ENCODE data around the gene DUSP8.
"Not testable (repeated sequence)": the region's sequence is repeated elsewhere in the genome, so short reads cannot be mapped to it uniquely, and the experiment has no call there.

Gene DUSP8

DNA sequence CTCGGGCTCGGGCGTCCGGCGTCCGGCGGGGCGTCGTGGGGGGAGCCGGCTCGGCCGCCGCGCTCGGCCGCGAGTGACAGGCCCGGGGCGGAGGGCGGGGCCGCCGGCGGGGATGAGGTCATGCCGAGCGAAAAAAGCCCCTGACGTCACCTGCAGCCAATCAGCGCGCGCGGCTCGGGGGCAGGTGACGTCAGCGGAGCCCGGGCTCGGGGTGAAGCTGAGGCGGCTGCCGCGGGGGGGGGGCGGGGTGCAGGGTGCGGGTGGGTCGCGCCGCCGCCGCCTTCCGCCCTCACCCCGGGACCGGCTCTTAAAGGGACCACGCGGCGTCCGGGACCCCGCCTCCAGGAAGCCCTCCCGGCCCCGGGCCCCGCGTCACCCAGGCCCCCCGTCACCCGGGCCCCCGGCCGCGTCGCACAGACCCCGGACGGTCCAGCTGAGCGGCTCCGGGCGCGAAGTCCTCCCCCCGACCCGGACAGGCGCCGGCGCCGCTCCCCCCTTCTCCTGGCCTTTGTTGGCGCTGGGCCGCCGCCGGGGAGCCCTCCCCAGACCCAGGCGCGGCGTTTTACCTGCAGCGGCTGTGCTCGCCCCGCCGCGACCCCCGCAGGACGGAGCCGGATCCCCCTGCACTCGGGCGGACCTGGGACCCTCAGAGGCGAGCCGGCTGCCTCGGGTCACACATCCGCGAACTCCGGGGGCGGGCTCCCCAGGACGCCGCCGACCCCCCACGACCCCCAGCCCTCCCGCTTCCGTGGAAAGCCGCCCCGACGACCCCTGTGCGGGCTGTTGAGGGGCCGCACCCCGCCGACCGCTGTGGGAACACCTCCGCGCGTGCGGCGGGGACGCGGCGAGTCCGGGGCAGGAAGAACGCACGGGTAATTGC lies at the start of gene DUSP8:
Gene DUSP8 (minus strand): TSS at position 75 of the 880 bp plus-strand sequence. CDS start 6,445 bp downstream, outside the sequence.
- peak; percentile 85 for DNase-seq

DNA sequence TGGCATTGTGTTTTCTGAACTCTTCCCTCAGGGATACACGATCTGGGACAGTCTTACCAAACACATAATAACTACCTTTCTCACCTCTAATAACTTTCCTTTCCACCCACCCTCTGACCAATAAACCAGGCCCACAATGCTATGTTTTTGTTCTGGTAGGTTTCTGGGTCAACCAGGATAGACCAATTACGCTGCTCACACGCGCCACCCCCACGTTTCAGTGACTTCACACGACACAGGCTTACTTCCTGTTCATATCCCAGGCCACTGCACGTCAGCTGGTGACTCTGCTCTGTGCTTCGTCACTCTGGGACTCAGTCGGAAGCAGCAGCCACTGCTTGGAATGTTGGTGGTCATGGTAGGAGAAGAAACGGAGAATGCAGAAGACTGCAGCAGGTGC lies 47.4 kb upstream of the DUSP8 start:
- DNase-seq: no peak

DNA sequence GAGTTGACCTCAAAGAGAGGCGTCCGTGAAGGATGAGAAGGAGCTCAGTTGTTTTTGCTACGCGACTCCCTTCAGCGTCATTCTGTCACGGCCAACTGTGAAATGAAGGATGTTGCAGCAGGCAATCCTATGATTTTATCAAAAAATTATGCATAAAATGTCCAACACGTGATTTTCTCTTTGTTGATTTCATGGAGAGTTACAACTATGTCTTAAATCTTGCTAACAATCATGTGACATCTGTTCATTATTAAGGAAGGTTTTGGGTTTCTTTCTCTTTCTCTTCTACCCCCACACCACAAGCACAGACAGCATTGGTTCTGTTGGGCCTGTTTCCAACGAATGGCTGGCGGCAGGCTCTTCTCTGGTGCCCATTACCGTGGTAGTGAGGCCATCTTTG lies 46.2 kb upstream of the DUSP8 start:
- DNase-seq: no peak

GRCh38 chr11:1608363-1608762 lies 36.3 kb upstream of the DUSP8 start, which contains the start of gene KRTAP5-3:
KRTAP5-3 (minus strand) TSS chr11:1608463; CDS start chr11:1608385, 78 bp downstream.
- no peak for DNase-seq

DNA sequence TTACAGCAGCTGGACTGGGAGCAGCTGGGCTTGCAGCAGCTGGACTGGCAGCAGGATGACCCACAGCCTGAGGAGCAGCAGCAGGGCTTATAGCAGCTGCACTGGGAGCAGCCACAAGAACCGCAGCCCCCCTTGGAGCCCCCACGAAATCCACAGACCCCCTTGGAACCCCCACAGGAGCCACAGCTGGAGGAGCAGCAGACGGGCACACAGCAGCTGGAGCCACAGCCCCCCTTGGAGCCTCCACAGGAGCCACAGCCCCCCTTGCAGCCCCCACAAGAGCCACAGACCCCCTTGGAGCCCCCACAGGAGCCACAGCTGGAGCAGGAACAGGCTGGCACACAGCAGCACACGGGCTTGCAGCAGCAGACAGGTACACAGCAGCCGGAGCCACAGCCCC lies 35.8 kb upstream of the DUSP8 start:
- DNase-seq: not testable (repeated sequence)

- not testable (repeated sequence) for DNase-seq
Measured at GRCh38 chr11:1607156-1607845, 35.2 kb upstream of the DUSP8 start.

DNA sequence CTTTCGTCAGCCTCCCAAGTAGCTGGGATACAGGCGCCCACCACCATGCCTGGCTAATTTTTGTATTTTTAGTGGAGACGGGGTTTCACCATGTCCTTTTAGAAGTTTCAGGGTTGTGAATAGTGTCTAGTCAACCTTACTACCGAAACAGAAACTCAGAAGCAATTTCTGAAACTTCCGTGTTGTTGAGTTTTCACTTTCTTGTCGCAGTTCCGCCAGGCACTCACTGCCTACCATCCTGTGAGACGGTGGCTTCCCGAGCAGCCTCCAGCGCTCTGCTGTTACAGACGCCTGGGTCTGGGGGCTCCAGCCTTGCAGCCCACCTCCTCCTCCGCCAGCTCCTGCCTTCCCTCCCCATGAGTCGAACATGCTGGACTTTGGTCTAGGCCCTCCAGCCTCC lies 33.9 kb upstream of the DUSP8 start:
- not testable (repeated sequence) for DNase-seq

- DNase-seq: no peak
Measured at GRCh38 chr11:1604711-1605110, 32.6 kb upstream of the DUSP8 start.

- DNase-seq: no peak
Measured at GRCh38 chr11:1604181-1604580, 32.1 kb upstream of the DUSP8 start.

GRCh38 chr11:1603629-1604028 lies 31.6 kb upstream of the DUSP8 start:
- DNase-seq: no peak

GRCh38 chr11:1601663-1602062 lies 29.6 kb upstream of the DUSP8 start:
- not testable (repeated sequence) for DNase-seq

DNA sequence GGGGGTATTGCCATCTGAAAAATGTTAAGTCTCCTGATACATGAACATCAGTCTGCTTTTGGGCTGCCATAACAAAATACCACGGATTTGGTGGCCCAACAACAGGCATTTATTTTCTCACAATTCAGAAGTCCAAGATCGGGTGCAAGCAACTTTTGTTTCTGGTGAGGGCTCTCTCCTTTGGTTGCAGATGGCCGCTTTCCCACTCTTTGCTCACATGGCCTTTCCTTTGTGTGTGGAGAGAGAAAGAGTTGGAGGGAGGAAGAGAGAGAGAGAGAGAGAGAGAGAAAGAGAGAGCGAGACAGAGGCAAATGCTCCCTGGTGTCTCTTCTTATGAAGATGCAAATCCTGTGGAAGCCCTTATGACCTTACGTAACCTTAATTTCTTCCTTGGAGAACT lies 28.6 kb upstream of the DUSP8 start:
- no peak for DNase-seq

DNA sequence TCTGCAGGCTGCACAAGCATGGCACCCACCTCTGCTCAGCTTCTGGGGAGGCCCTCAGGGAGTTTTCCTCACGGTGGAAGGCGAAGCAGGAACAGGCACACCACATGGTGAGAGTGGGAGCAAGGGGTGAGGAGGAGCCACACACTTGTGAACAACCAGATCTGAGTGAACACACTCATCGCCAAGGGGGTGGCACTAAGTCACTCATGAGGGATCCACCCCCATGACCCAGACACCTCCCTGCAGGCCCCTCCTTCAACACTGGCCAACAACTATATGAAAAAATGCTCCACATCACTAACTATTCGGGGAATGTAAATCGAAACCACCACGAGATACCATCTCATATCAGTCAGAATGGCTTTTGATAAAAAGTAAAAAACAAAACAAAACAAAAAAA lies 26.7 kb upstream of the DUSP8 start:
- no peak for DNase-seq

DNA sequence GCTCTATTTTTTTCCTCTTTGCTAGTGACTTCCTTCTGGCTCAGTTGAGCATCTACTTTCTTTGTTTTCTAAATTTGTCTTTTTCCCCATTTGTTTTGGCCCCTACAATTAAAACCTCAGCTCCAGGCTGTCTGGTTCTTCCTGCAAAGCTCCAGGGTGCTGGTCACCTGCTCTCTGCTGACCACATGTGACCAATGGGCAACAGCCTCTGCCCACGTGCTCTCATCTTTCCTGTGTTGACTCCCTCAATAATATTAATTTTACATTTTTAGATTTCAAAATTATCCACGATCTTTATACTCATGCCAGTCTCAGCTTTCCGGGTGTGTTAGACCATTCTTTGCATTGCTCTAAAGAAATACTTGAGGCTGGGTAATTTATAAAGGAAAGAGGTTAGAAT lies 26.3 kb upstream of the DUSP8 start:
- DNase-seq: not testable (repeated sequence)

DNA sequence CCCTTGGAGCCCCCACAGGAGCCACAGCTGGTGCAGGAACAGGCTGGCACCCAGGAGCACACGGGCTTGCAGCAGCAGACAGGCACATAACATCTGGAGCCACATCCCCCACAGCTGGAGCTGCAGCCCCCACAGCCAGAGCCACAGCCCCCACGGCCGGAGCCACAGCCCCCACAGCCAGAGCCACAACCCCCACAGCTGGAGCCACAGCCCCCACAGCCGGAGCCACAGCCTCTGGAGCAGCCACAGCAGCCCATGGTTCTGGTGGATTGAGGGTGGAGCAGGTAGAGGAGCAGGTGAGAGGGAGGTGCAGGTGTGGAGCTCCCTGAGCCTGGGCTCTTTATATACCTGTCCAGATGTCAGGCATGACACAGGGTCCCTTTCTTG lies 25.9 kb upstream of the DUSP8 start, which contains the start of gene KRTAP5-2:
Gene KRTAP5-2 (minus strand): TSS at position 301 of the 387 bp plus-strand sequence. CDS start 44 bp downstream, at position 257.
- DNase-seq: no peak

DNA sequence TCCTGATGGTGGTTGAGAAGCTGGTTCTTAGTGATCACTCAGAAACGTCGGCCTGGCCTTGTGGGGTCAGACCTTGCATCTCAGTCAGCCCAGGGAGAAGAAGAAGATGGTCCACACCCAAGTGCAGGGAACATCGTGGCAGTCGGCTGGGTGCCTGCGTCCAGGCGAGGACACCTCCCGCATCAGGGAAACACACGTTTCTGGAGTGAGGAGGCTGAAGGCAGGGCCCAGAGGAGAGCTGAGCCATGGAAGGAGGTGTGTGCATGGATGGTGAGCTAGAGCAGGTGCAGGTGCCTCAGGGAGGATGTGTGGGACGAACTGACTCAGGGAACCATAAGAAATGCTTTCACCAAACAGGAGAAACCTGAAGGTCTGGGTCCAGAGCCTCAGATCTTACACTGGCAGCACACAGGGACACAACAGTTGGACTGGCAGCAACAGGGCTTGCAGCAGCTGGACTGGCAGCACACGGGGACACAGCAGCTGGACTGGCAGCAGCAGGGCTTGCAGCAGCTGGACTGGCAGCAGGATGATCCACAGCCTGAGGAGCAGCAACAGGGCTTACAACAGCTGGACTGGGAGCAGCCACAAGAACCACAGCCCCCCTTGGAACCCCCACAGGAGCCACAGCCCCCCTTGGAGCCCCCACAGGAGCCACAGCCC lies 25.4 kb upstream of the DUSP8 start:
- DNase-seq: no peak

GRCh38 chr11:1596576-1597121 lies 24.6 kb upstream of the DUSP8 start:
- not testable (repeated sequence) for DNase-seq

- DNase-seq: not testable (repeated sequence)
Measured at GRCh38 chr11:1595994-1596575, 24.0 kb upstream of the DUSP8 start.

- no peak for DNase-seq
Measured at GRCh38 chr11:1592628-1593027, 20.6 kb upstream of the DUSP8 start.

DNA sequence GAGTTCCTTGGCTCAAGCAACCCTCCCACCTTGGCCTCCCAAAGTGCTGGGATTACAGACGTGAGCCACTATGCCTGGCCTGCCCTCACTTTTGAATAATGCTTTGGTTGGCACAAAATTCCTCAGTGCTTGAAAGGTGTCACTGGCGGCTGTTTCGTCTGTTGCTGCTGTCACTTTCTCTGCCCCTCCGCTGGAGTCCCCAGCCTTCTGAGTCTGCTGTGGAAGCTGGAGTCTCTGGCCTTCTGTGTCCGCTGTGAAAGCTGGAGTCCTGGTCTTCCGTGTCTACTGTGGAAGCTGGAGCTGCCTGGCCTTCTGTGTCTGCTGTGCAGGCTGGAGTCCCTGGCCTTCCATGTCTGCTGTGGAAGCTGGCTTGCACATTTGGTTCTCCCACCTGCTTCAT lies 17.9 kb upstream of the DUSP8 start:
- no peak for DNase-seq

GRCh38 chr11:1589191-1589963 lies 17.3 kb upstream of the DUSP8 start:
- DNase-seq: not testable (repeated sequence)

GRCh38 chr11:1586699-1587098 lies 14.6 kb upstream of the DUSP8 start:
- DNase-seq: no peak
